Ovary (tissue), 3 donors: ENCODE results near the gene RGS6.

Source experiments
- CTCF ChIP-seq, 3 donors: fragments of 450-650 bp in 2 of 3; fragments of 200-600 bp in 1 of 3; IDR thresholded peaks; one replicate each; pipeline versions ENCODE4 v1.5.1 to v1.8.0; 2016 to 2022; ENCODE audit warnings: antibody characterized with exemption in 3 of 3, mild to moderate bottlenecking in 1 of 3
- EP300 ChIP-seq: sonication (generic); formaldehyde crosslinking; IDR thresholded peaks from one replicate; pipeline ENCODE4 v1.6.1; 2017; ENCODE audit warnings: antibody characterized with exemption
- POLR2A ChIP-seq: fragments of 450-650 bp; IDR thresholded peaks from one replicate; pipeline ENCODE4 v1.6.1; 2017; ENCODE audit warnings: antibody characterized with exemption, mild to moderate bottlenecking, moderate library complexity
- donor health status: DM: no; HTN: no; CAD: no.

- TF ChIP-seq POLR2A: no peak
- TF ChIP-seq CTCF (IDR thresholded peaks at IDR 0.05): no peak
- no peak for TF ChIP-seq EP300
These were observed 553.5 kb downstream of the RGS6 start for GRCh38 chr14:72485695-72486094.
